ENCODE results near the gene MCRIP2. TPM values are rescaled to one million over a fixed set of nuclear protein-coding genes. Genes with fewer than 3 reads are reported as not detected.

Gene MCRIP2
- total and polyA plus RNA-seq, 2 of the 8 experiments (the other 6 are each of a cell fraction or from before 2014, with no cell fraction given) = 45.4 to 75.5 TPM

GRCh38 chr16:668519-669171, 27.0 kb downstream of the MCRIP2 start (continued):
- TF ChIP-seq BCL11A (IDR thresholded peaks at IDR 0.05; ENCODE audit: low read depth in 2 of 2, low read length in 2 of 2) (no peak), KDM4A (IDR thresholded peaks at IDR 0.05; ENCODE audit: low read depth, low read length, severe bottlenecking) (no peak), SIX5 (IDR thresholded peaks at IDR 0.05; ENCODE audit: low read depth, low read length) (no peak), EGR1 (IDR thresholded peaks at IDR 0.05; ENCODE audit: borderline replicate concordance, low read depth, low read length) (no peak)

All from H1 (cell line).